Choroid plexus epithelial cell (primary cell): ENCODE data around the gene LHX6.
A peak's percentile ranks its signal among the peaks of the same experiment; 100 is the strongest.

Source experiments
- DNase-seq: peaks from one replicate; pipeline ENCODE4 v3.0.0-alpha.2; 2010; ENCODE audit warnings: low read depth
- H3K4me3 ChIP-seq: 2 replicates; pipeline ENCODE4 v1.5.1; 2011; ENCODE audit warnings: low read depth, mild to moderate bottlenecking, control low read depth, low read length, moderate library complexity
- CTCF ChIP-seq: conservative IDR thresholded peaks from 2 replicates; pipeline ENCODE4 v1.5.1; 2011; ENCODE audit warnings: low read depth, mild to moderate bottlenecking, control low read depth, inconsistent platforms, low read length, moderate library complexity

The LHX6 gene

DNA sequence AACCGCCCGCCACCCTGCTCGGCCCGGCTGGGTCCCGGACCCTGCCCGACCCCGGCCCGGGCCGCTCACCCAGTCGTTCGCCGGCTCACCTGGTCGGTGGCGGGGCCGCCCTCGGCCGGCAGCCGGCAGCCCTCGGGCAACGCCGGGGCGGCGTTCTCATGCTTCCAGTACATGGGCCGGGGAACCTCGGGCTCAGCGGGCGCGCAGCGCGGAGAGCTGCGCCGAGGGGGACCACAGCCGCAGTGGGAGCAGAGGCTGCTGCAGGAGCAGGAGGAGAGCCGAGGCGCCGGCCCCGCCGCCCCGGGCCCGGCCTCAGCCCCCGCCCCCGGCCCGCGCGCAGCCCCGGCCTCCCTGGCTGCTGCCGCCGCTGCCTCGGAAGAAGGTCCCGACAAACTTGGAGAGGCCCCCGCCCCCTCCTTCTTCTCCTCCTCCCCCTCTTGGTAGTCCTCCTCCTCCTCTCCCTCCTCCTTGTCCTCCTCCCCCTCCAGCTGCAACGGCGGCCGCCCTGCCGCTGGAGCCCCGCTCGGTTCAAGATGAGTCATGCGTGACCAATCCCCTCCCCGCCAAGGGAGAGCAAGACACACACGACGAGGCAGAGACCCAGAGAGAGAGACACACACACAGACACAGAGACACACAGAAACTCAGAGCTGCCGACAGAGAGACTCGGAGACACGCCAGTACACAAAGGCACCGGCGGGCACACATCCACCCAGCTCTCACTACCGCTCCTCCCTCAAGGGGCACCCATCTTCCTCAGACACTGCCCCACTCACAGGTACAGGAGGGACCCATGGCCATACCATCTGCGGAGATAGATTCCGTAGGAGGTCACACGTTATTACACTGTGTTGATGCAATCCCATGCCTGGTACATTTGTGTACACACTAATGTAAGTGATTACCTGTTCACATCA is at the start of gene LHX6:
LHX6 (minus strand) TSS at position 390 of the 917 bp plus-strand sequence; CDS start at position 173, 217 bp downstream.
- no peak for TF ChIP-seq CTCF
- H3K4me3 ChIP-seq = no peak within 1 kb of the TSS
- no peak for DNase-seq

GRCh38 chr9:122277285-122277897 is 48.6 kb upstream of the LHX6 start:
- no peak for TF ChIP-seq CTCF
- DNase-seq = no peak
- no peak overlapping the region for H3K4me3 ChIP-seq

- no peak for TF ChIP-seq CTCF
- no peak for DNase-seq
Observed at GRCh38 chr9:122276096-122276495, 47.3 kb upstream of the LHX6 start.

GRCh38 chr9:122274055-122274454 is 45.3 kb upstream of the LHX6 start:
- no peak for TF ChIP-seq CTCF
- DNase-seq = no peak
- no peak overlapping the region for H3K4me3 ChIP-seq

More at GRCh38 chr9:122276096-122276495, 47.3 kb upstream of the LHX6 start:
- H3K4me3 ChIP-seq = no peak overlapping the region

- TF ChIP-seq CTCF = no peak
- H3K4me3 ChIP-seq = no peak overlapping the region
- DNase-seq = no peak
Observed at GRCh38 chr9:122268041-122268814, 39.5 kb upstream of the LHX6 start.

GRCh38 chr9:122265149-122265915 is 36.6 kb upstream of the LHX6 start:
- no peak for TF ChIP-seq CTCF
- peak overlapping the region; percentile 96 for H3K4me3 ChIP-seq
- DNase-seq = peak; percentile 28
